ENCODE results near the gene MCUB. TPM values are rescaled to one million over a fixed set of nuclear protein-coding genes. Genes with fewer than 3 reads are reported as not detected.

Gene MCUB
- total RNA-seq, 1 donor from 2014 or later, result 14.8 TPM

GRCh38 chr4:109722357-109722756 lies 162.3 kb downstream of the MCUB start:
- DNase-seq (ENCODE audit: extremely low spot score, unreplicated experiment), result no peak
- H3K4me1 Mint-ChIP-seq (ENCODE audit: unreplicated experiment), result no peaks in the 10 kb centered on the region
- no peak overlapping the region for H3K4me3 Mint-ChIP-seq (ENCODE audit: unreplicated experiment)
- H3K27me3 Mint-ChIP-seq (ENCODE audit: unreplicated experiment), result no peaks in the 10 kb centered on the region
- no peak overlapping the region for H3K27ac Mint-ChIP-seq (ENCODE audit: unreplicated experiment)
- TF ChIP-seq CTCF (IDR thresholded peaks at IDR 0.05), result no peak
- peaks cover 2% of the 10 kb centered on the region for H3K36me3 Mint-ChIP-seq (ENCODE audit: unreplicated experiment)
- H3K9me3 Mint-ChIP-seq (ENCODE audit: unreplicated experiment), result peaks cover 5% of the 10 kb centered on the region

DNA sequence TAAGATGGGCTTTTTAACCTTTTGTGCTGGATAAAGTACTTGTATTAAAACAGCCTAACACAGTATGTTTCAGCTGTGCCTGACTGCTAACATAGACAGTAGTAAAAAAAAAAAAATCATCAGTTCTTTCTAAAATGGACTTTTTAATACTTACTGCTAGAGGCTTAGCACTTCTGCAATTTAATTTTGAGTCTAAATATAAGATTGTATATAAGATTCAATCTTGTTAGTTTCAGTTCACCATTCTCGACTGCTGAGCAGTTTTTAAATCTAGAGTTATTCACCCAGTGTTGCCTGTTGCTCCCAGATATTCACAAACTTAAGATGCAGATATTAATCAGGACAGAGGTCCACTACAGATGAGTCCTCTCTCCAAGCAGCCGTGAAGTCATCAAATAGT lies 163.1 kb downstream of the MCUB start:
- DNase-seq (ENCODE audit: extremely low spot score, unreplicated experiment), result no peak
- Mint-ChIP-seq H3K4me3 (ENCODE audit: unreplicated experiment) (no peak overlapping the region), H3K36me3 (ENCODE audit: unreplicated experiment) (peaks cover 2% of the 10 kb centered on the region), H3K27me3 (ENCODE audit: unreplicated experiment) (no peaks in the 10 kb centered on the region), H3K9me3 (ENCODE audit: unreplicated experiment) (peaks cover 5% of the 10 kb centered on the region), H3K4me1 (ENCODE audit: unreplicated experiment) (peaks cover 4% of the 10 kb centered on the region), H3K27ac (ENCODE audit: unreplicated experiment) (no peak overlapping the region)
- TF ChIP-seq CTCF (IDR thresholded peaks at IDR 0.05), result no peak

DNA sequence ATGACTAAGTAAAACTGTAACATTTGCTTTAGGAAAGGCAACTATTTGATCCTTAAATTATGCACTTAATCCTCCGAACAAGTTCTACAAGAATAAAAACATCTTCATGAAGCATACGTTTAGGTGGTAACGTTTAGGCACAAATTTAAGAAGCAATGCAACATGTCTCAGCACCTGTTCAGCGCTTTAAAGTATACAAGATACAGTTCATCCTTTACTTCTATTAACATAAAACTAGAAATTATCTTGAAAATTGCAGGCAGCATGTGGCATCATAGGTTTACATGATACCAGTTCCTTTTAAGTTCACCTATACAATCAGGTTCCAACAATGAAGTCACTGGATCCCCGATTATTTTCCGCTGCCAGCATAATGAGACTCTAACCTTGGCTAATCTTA lies 168.3 kb downstream of the MCUB start:
- Mint-ChIP-seq H3K4me3 (ENCODE audit: unreplicated experiment) (peak overlapping the region; percentile 88), H3K27ac (ENCODE audit: unreplicated experiment) (peak overlapping the region; percentile 6), H3K36me3 (ENCODE audit: unreplicated experiment) (peaks cover 2% of the 10 kb centered on the region), H3K9me3 (ENCODE audit: unreplicated experiment) (no peaks in the 10 kb centered on the region), H3K4me1 (ENCODE audit: unreplicated experiment) (peaks cover 21% of the 10 kb centered on the region), H3K27me3 (ENCODE audit: unreplicated experiment) (no peaks in the 10 kb centered on the region)
- no peak for TF ChIP-seq CTCF (IDR thresholded peaks at IDR 0.05)
- DNase-seq (ENCODE audit: extremely low spot score, unreplicated experiment), result no peak

GRCh38 chr4:109729117-109729717 lies 169.2 kb downstream of the MCUB start:
- Mint-ChIP-seq H3K4me3 (ENCODE audit: unreplicated experiment) (peak overlapping the region; percentile 88), H3K27ac (ENCODE audit: unreplicated experiment) (peak overlapping the region; percentile 69), H3K36me3 (ENCODE audit: unreplicated experiment) (peaks cover 2% of the 10 kb centered on the region), H3K4me1 (ENCODE audit: unreplicated experiment) (peaks cover 21% of the 10 kb centered on the region), H3K9me3 (ENCODE audit: unreplicated experiment) (no peaks in the 10 kb centered on the region), H3K27me3 (ENCODE audit: unreplicated experiment) (no peaks in the 10 kb centered on the region)
- TF ChIP-seq CTCF (IDR thresholded peaks at IDR 0.05), result no peak
- no peak for DNase-seq (ENCODE audit: extremely low spot score, unreplicated experiment)

GRCh38 chr4:109729718-109730618 lies 169.9 kb downstream of the MCUB start, which contains the start of gene PLA2G12A:
Gene PLA2G12A (minus strand): TSS chr4:109730070. CDS start chr4:109729809, 261 bp downstream.
- peak within 1 kb of the TSS; percentile 90 for H3K27ac Mint-ChIP-seq (ENCODE audit: unreplicated experiment)
- peak; percentile 90 for DNase-seq (ENCODE audit: extremely low spot score, unreplicated experiment)
- H3K27me3 Mint-ChIP-seq (ENCODE audit: unreplicated experiment), result no peaks in the 10 kb centered on the region
- H3K4me3 Mint-ChIP-seq (ENCODE audit: unreplicated experiment), result peak within 1 kb of the TSS; percentile 90
- TF ChIP-seq CTCF (IDR thresholded peaks at IDR 0.05), result no peak
- H3K36me3 Mint-ChIP-seq (ENCODE audit: unreplicated experiment), result peaks cover 2% of the 10 kb centered on the region
- peaks cover 21% of the 10 kb centered on the region for H3K4me1 Mint-ChIP-seq (ENCODE audit: unreplicated experiment)
- H3K9me3 Mint-ChIP-seq (ENCODE audit: unreplicated experiment), result no peaks in the 10 kb centered on the region
